Stomach (tissue), 9 donors: ENCODE results near the gene ACBD3. TPM values are rescaled to one million over a fixed set of nuclear protein-coding genes. Genes with fewer than 3 reads are reported as not detected.

ENCODE experiments used
- DNase-seq, 2 donors: peaks; one replicate each; pipeline versions ENCODE4 v3.0.0 to v3.0.0-alpha.2; 2013 to 2019
- H3K27ac ChIP-seq, 5 donors: fragments of 200-600 bp in 4 of 5; sonication (generic) in 4 of 5; one replicate each; pipeline ENCODE4 v1.5.1; 2013 to 2019; ENCODE audit warnings: mild to moderate bottlenecking in 1 of 5, moderate library complexity in 1 of 5
- H3K27me3 ChIP-seq, 3 donors: fragments of 200-600 bp; sonication (generic); one replicate each; pipeline ENCODE4 v1.5.1; 2017 to 2019; ENCODE audit warnings: mixed run types in 1 of 3
- H3K36me3 ChIP-seq, 4 donors: fragments of 200-600 bp; sonication (generic); 1 replicate in 3 of 4; 2 replicates in 1 of 4; pipeline ENCODE4 v1.5.1; 2016 to 2019
- H3K4me1 ChIP-seq, 4 donors: fragments of 200-600 bp; sonication (generic); one replicate each; pipeline ENCODE4 v1.5.1; 2016 to 2019
- H3K4me3 ChIP-seq, 4 donors: fragments of 200-600 bp; sonication (generic) in 3 of 4; one replicate each; pipeline ENCODE4 v1.5.1; 2016 to 2019; ENCODE audit warnings: mild to moderate bottlenecking in 1 of 4
- H3K9me3 ChIP-seq, 4 donors: fragments of 200-600 bp; sonication (generic); one replicate each; pipeline ENCODE4 v1.5.1; 2016 to 2019
- EP300 ChIP-seq: sonication (generic); formaldehyde crosslinking; IDR thresholded peaks from one replicate; pipeline ENCODE4 v1.6.1; 2017; ENCODE audit warnings: antibody characterized with exemption
- POLR2A ChIP-seq, 4 donors: fragments of 450-650 bp; IDR thresholded peaks; one replicate each; pipeline ENCODE4 v1.6.1; 2016; ENCODE audit warnings: antibody characterized with exemption in 4 of 4, control low read depth in 2 of 4, mild to moderate bottlenecking in 1 of 4, moderate library complexity in 1 of 4
- POLR2AphosphoS5 ChIP-seq, 3 donors: sonication (generic); formaldehyde crosslinking; IDR thresholded peaks; one replicate each; pipeline ENCODE4 v1.6.1; 2016; ENCODE audit warnings: antibody characterized with exemption in 3 of 3
- WGBS, 5 donors: extraction: QIAGEN DNeasy Blood & Tissue Kit in 3 of 5; methylation state at CpG; one replicate each; pipeline versions ENCODE4 v1.1.5 to v1.1.7; 2013 to 2018; 5-methylcytosine and 5-hydroxymethylcytosine counted together
- intact Hi-C: fragments of 100-400 bp; cut with DNase I; formaldehyde crosslinking; loops from one replicate; pipeline ENCODE4 v1.15.1; 2023; ENCODE audit warnings: low total_unique reads
- polyA plus RNA-seq, 3 donors: library from polyadenylated mRNA; stranded (reverse); fragments of 200-250 nt; gene quantifications; one replicate each; pipeline ENCODE4 v1.2.3, GENCODE V29; 2013
- small RNA-seq, 4 donors: library from RNA; depleted of rRNA; stranded (forward); fragments of <200 nt; gene quantifications; one replicate each; pipeline ENCODE3, GENCODE V24; 2016
- total RNA-seq, 5 donors: library from RNA; depleted of rRNA; stranded (reverse); fragments of >200 nt; gene quantifications; one replicate each; pipeline versions ENCODE4 v1.1.0 to v1.2.3, GENCODE V29; 2014 to 2016
- TF ChIP-seq, protein P1 (sequence below), 7 experiments: fragments of 450-650 bp in 4 of 7; fragments of 200-600 bp in 3 of 7; sonication (generic) in 3 of 7; IDR thresholded peaks; one replicate each; pipeline ENCODE4 v1.5.1; 2016 to 2019; ENCODE audit warnings: antibody characterized with exemption in 7 of 7, control low read depth in 2 of 7, mild to moderate bottlenecking in 1 of 7
- donor health status: healthy with polysubstance abuse.
- donor health status: Bipolar disorder and iron deficiency.
- donor health status: healthy.

Gene ACBD3
- total and polyA plus RNA-seq, 8 donors: 9.1 to 132 (median 35.5) TPM

DNA sequence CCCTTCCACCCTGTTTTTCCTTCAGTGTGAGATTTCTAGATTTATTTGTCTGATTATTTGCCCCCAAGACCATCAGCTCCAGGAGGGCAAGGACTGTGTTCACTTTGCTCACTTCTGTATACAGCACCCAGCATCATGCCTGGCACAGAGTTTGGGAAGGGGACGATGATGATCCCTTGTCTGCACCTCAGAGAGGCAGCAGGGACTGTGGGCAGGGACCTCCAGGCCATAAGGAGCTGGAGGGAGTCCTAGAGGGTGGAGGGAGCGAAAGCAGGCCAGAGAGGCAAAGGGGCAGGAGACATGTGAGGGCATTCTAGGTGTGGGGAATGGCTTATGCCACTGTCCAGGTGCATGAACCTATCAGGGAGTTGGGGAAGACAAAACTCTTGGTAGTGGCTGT is 91.3 kb downstream of the ACBD3 start:
- TF ChIP-seq EP300: no peak
- no peak for TF ChIP-seq POLR2AphosphoS5 (IDR thresholded peaks at IDR 0.05)
- TF ChIP-seq POLR2A (IDR thresholded peaks at IDR 0.05): no peak
- TF ChIP-seq, protein P1, sequence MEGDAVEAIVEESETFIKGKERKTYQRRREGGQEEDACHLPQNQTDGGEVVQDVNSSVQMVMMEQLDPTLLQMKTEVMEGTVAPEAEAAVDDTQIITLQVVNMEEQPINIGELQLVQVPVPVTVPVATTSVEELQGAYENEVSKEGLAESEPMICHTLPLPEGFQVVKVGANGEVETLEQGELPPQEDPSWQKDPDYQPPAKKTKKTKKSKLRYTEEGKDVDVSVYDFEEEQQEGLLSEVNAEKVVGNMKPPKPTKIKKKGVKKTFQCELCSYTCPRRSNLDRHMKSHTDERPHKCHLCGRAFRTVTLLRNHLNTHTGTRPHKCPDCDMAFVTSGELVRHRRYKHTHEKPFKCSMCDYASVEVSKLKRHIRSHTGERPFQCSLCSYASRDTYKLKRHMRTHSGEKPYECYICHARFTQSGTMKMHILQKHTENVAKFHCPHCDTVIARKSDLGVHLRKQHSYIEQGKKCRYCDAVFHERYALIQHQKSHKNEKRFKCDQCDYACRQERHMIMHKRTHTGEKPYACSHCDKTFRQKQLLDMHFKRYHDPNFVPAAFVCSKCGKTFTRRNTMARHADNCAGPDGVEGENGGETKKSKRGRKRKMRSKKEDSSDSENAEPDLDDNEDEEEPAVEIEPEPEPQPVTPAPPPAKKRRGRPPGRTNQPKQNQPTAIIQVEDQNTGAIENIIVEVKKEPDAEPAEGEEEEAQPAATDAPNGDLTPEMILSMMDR (IDR thresholded peaks at IDR 0.05): no peak
- intact Hi-C loops: no loop called here
- peaks cover 0 to 6% (median 4%) of the 10 kb centered on the region in 4 donors for H3K4me1 ChIP-seq

More for the DNA sequence above, 91.3 kb downstream of the ACBD3 start:
- Histone ChIP-seq H3K27ac (no peak overlapping the region), H3K9me3 (no peaks in the 10 kb centered on the region), H3K36me3 (no peaks in the 10 kb centered on the region), H3K27me3 (peaks cover 0 to 5% (median 0%) of the 10 kb centered on the region in 3 donors), H3K4me3 (no peak overlapping the region)
- no peak for DNase-seq
- WGBS, 5 donors: 84 to 94% (median 91%) methylated on average over 2 of the region's 2 CpGs

Small RNA genes lying within 50 kb of the gene (small RNA-seq; reads per million reads assigned to genes)
- gene AL512343.1: 0 reads per million in 4 donors

Other genes starting within 250 kb of the ACBD3 start
- gene LEFTY2, start 245.5 kb downstream of the ACBD3 start, total RNA-seq: 100 to 1,000 TPM in 1 of 5 donors, under 1 TPM in 1, not detected in 3; 0.18 to 138 TPM
- under 1 TPM in 1 of 3 donors, not detected in 2; 0.13 TPM for gene LEFTY2, start 245.5 kb downstream of the ACBD3 start, polyA plus RNA-seq
- gene SDE2, start 187.4 kb downstream of the ACBD3 start, total RNA-seq: 10 to 100 TPM in 2 of 5 donors, 1 to 10 TPM in 3; 4.0 to 40.2 (median 9.0) TPM
- gene SDE2, start 187.4 kb downstream of the ACBD3 start, polyA plus RNA-seq: 1 to 10 TPM; 4.9 to 7.6 (median 7.6) TPM
- gene H3-3A, start 124.0 kb downstream of the ACBD3 start, total RNA-seq: 100 to 1,000 TPM in 3 of 5 donors, 10 to 100 TPM in 2; 30.7 to 541 (median 237) TPM
- 100 to 1,000 TPM; 754 to 995 (median 822) TPM for gene H3-3A, start 124.0 kb downstream of the ACBD3 start, polyA plus RNA-seq
- not detected for gene MIXL1, start 36.9 kb upstream of the ACBD3 start, total RNA-seq
- gene MIXL1, start 36.9 kb upstream of the ACBD3 start, polyA plus RNA-seq: 1 to 10 TPM in 1 of 3 donors, under 1 TPM in 1, not detected in 1; 0.10 to 2.0 TPM
- 10 to 100 TPM in 1 of 5 donors, 1 to 10 TPM in 3, not detected in 1; 1.3 to 45.5 (median 7.1) TPM for gene LIN9, start 122.4 kb upstream of the ACBD3 start, total RNA-seq
- 1 to 10 TPM; 2.4 to 2.9 (median 2.5) TPM for gene LIN9, start 122.4 kb upstream of the ACBD3 start, polyA plus RNA-seq
- 100 to 1,000 TPM in 1 of 5 donors, 10 to 100 TPM in 4; 20.0 to 103 (median 54.5) TPM for gene PARP1, start 221.4 kb upstream of the ACBD3 start, total RNA-seq
- 10 to 100 TPM; 17.4 to 24.8 (median 19.4) TPM for gene PARP1, start 221.4 kb upstream of the ACBD3 start, polyA plus RNA-seq